AG04450 (cell line): ENCODE data around the gene SLC35F1. TPM values are rescaled to one million over a fixed set of nuclear protein-coding genes. Genes with fewer than 3 reads are reported as not detected.

Experiments used
- CTCF ChIA-PET: fragments of 300-600, 350-600 bp; formaldehyde crosslinking; extraction: SDS; loops from one replicate; lab custom pipeline; 2022; ENCODE audit warnings: antibody characterized with exemption, inconsistent platforms; lab: Charles Lee
- POLR2A ChIA-PET: fragments of 350-600 bp; formaldehyde crosslinking; extraction: SDS; loops from one replicate; lab custom pipeline; 2021; ENCODE audit warnings: antibody characterized with exemption, inconsistent platforms; lab: Yijun Ruan, JAX
- DNase-seq: peaks from one replicate; pipeline ENCODE4 v3.0.0-alpha.2; 2011; ENCODE audit warnings: low read depth, low spot score
- H3K27ac ChIP-seq: one replicate; pipeline ENCODE4 v1.5.1; 2012; ENCODE audit warnings: low read depth, low read length, control low read depth
- H3K27me3 ChIP-seq: one replicate; pipeline ENCODE4 v1.6.0; 2012; ENCODE audit warnings: low read length; ENCODE audit not compliant: control insufficient read depth, insufficient read depth
- H3K4me3 ChIP-seq: 2 replicates; pipeline ENCODE4 v1.5.1; 2011; ENCODE audit warnings: mild to moderate bottlenecking, low read depth, low read length, control low read depth
- H3K9me3 ChIP-seq: 2 replicates; pipeline ENCODE4 v1.5.1; 2012; ENCODE audit warnings: low read length; ENCODE audit not compliant: control insufficient read depth, insufficient read depth
- CTCF ChIP-seq: IDR thresholded peaks from 2 replicates; pipeline ENCODE4 v1.5.1; 2011; ENCODE audit warnings: low read depth, low read length, control low read depth, inconsistent platforms
- polyA plus RNA-seq: library from polyadenylated mRNA; depleted of rRNA; stranded (reverse); fragments of >200 nt; gene quantifications from 2 replicates; pipeline ENCODE4 v1.2.3, GENCODE V29; 2011

The SLC35F1 gene
- polyA plus RNA-seq, 1 experiment: 0.14 TPM

DNA sequence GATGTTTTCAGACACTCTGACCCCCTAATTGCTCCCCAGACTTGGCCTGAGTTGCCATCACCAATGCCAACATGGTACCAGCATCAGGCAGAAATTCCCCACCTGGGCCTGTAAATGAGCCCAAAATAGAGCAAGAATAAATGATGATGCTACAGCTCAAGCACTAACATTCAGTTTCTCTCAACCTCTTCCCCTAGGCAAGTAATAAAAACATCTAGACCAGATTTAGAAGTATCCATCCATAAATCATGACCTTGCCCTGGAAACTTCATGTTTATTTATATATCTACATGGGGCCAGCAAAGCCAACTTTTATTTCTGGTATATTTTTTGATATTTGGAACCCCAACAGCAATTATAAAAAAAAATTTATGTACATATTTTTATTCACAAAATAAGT lies 419.6 kb downstream of the SLC35F1 start:
- POLR2A ChIA-PET: no interaction called here

GRCh38 chr6:118327237-118327636 lies 420.2 kb downstream of the SLC35F1 start:
- H3K27me3 ChIP-seq: no peaks in the 10 kb centered on the region
- no peak overlapping the region for H3K27ac ChIP-seq
- no peak overlapping the region for H3K4me3 ChIP-seq
- CTCF ChIA-PET: interaction anchor here (1.1 kb wide), 1 partner anchor 253 kb away, joined by 3 read pairs; no protein-coding TSS in a partner anchor
- H3K9me3 ChIP-seq: peaks cover 2% of the 10 kb centered on the region; the same call in 1 of the 2 replicates
- no peak for DNase-seq
- POLR2A ChIA-PET: no interaction called here
- TF ChIP-seq CTCF: no peak

More for the DNA sequence above, 419.6 kb downstream of the SLC35F1 start:
- Histone ChIP-seq H3K27ac (no peak overlapping the region), H3K27me3 (no peaks in the 10 kb centered on the region), H3K9me3 (peaks cover 2% of the 10 kb centered on the region; the same call in 1 of the 2 replicates), H3K4me3 (no peak overlapping the region)
- DNase-seq: no peak
- no peak for TF ChIP-seq CTCF
- CTCF ChIA-PET: no interaction called here

DNA sequence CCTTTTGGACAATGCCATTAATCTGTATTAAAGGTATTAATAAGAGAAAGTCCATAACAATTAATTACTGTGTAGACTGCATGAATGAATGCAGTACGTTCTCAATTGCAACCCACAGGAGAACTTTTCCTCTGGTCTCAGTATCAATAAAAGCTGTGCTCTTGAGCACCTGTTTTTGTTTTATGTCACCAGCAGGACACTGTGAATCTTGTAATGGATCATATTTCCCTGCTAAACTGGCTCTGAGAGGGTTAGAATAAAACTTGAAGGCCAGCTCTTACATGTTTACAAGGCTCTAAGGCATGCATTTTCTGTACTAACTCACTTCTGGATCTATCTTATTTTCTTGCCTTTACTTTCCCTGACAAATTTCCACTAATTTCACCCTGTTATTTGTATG lies 426.7 kb downstream of the SLC35F1 start:
- Histone ChIP-seq H3K4me3 (no peak overlapping the region), H3K27me3 (no peaks in the 10 kb centered on the region), H3K9me3 (no peaks in the 10 kb centered on the region), H3K27ac (no peak overlapping the region)
- ChIA-PET POLR2A (no interaction called here), CTCF (no interaction called here)
- no peak for TF ChIP-seq CTCF
- no peak for DNase-seq

GRCh38 chr6:118334634-118335033 lies 427.6 kb downstream of the SLC35F1 start:
- CTCF ChIA-PET: no interaction called here
- H3K27ac ChIP-seq: no peak overlapping the region

GRCh38 chr6:118335325-118335816 lies 428.3 kb downstream of the SLC35F1 start:
- Histone ChIP-seq H3K9me3 (no peaks in the 10 kb centered on the region), H3K4me3 (no peak overlapping the region), H3K27ac (no peak overlapping the region), H3K27me3 (no peaks in the 10 kb centered on the region)
- TF ChIP-seq CTCF: no peak
- ChIA-PET CTCF (no interaction called here), POLR2A (no interaction called here)
- DNase-seq: no peak

More at GRCh38 chr6:118334634-118335033, 427.6 kb downstream of the SLC35F1 start:
- DNase-seq: no peak
- POLR2A ChIA-PET: no interaction called here
- no peak for TF ChIP-seq CTCF
- Histone ChIP-seq H3K9me3 (no peaks in the 10 kb centered on the region), H3K27me3 (no peaks in the 10 kb centered on the region), H3K4me3 (no peak overlapping the region)
